ENCODE results near the gene BTBD7.

Gene BTBD7

GRCh38 chr14:93330609-93331000 lies 2.2 kb downstream of the BTBD7 start:
- DNase-seq (ENCODE audit: low spot score), result no peak

GRCh38 chr14:93329965-93330608 lies 2.7 kb downstream of the BTBD7 start:
- no peak for DNase-seq (ENCODE audit: low spot score)

GRCh38 chr14:93328546-93328945 lies 4.3 kb downstream of the BTBD7 start:
- no peak for DNase-seq (ENCODE audit: low spot score)

- DNase-seq (ENCODE audit: low spot score), result no peak
Observed at GRCh38 chr14:93326196-93326595, 6.6 kb downstream of the BTBD7 start.

DNA sequence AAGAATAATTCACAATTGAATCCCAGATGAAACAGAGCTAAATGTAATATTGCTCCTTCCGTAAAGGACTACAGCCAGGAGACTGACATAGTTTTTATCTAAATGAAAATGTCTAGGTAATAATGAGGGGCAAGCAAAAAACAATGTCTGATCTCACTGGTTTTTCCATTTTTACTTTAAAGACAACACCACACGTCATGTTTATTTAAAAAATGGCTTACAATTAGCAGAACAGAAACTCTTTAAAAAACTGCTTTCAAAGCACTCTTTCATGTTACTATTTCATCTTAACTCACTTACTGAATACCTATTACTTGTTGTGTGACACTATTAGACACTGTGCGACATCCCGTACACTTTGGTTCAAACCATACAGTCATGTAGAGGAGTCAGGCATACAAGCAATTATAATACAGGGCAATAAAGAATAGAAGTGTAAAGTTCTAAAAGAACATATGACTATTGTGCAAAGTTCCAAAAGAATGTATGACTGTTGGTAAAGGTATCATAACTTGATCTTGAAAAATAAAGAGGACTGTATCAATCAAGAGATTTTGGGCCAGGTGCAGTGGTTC lies 9.1 kb downstream of the BTBD7 start:
- no peak for DNase-seq (ENCODE audit: low spot score)

GRCh38 chr14:93322929-93323599 lies 9.8 kb downstream of the BTBD7 start:
- DNase-seq (ENCODE audit: low spot score), result no peak

GRCh38 chr14:93320489-93320888 lies 12.3 kb downstream of the BTBD7 start:
- DNase-seq (ENCODE audit: low spot score), result no peak

DNA sequence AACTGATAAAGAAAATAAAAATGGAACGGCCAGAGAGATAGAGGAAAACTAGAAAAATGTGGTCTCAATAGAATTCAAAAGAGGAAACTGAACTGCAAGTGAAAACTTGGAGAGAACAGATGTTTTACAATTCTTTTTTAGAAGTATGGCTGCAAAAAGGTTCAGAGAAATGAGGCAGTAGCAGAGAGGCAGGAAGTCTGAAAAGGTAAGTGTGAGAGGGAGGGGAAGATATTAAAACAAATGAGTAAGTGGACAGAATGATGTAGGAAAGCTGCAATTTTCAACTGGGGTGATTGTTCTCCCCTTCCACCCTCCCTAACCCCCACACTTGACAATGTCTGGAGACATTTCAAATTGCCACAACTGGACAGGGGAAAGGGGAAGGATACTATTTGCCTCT lies 12.9 kb downstream of the BTBD7 start:
- no peak for DNase-seq (ENCODE audit: low spot score)

- no peak for DNase-seq (ENCODE audit: low spot score)
Observed at GRCh38 chr14:93319494-93319893, 13.3 kb downstream of the BTBD7 start.

- DNase-seq (ENCODE audit: low spot score), result no peak
Observed at GRCh38 chr14:93318927-93319326, 13.9 kb downstream of the BTBD7 start.

GRCh38 chr14:93317875-93318807 lies 14.7 kb downstream of the BTBD7 start:
- no peak for DNase-seq (ENCODE audit: low spot score)

DNA sequence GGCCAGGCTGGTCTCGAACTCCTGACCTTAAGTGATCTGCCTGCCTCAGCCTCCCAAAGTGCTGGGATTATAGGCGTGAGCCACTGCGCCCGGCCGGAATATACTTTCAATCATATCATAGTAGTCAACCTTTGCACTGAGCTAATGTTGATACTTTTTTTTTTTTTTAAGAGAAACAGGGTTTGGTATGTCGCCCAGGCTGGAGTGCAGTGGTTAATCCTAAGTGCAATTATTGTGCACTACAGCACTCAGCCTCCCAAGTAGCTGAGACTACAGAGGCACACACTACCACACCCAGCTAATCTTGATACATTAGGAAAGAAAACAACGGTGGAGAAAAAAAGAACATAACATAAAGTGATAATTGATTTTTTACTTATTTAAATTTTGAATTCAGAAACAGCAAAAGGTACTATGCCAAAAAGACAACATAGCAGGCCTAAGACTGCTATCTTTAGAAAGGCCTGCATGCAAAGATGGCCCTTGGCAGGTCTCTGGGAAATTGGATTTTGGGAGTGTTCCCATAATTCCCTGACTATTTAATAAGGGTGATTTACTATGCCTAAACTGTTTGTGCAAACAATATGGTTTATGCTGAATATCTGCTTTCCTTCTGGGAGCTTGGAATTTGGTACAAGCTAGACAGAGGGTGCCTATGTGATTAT lies 15.5 kb downstream of the BTBD7 start:
- no peak for DNase-seq (ENCODE audit: low spot score)

DNA sequence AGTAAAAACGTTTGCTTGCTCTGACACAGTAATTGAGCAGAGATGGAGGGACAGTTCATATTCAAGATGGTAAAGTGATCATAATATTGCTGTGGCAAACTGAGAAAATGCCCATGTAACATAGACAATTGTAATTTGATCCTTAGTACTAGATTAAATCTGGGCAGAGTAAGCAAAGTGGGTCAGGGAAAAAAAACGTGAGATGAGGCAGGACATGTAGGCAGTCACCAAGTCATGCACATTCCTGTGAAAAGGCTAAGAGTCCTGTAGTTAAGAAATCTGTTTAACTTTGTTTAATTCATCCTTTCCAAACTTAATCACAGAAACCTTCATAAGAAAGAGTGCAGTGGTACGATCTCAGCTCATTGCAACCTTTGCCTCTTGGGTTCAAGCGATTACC lies 16.1 kb downstream of the BTBD7 start:
- no peak for DNase-seq (ENCODE audit: low spot score)

DNA sequence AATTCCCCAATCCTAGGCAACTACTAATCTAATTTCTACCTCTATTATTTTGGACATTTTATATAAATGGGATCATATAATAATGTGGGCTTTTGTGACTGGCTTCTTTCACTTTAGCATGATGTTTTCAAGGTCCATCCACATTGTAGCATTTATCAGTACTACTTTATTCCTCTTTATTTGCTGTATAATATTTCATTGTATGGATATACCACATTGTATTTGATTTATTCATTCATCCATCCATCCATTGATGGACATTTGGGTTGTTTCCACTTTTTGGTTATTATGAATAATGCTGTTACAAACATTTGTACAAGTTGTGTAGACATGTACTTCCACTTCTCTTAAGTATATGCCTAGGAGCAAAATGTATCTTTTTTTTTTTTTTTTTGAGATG lies 17.3 kb downstream of the BTBD7 start:
- DNase-seq (ENCODE audit: low spot score), result no peak

DNA sequence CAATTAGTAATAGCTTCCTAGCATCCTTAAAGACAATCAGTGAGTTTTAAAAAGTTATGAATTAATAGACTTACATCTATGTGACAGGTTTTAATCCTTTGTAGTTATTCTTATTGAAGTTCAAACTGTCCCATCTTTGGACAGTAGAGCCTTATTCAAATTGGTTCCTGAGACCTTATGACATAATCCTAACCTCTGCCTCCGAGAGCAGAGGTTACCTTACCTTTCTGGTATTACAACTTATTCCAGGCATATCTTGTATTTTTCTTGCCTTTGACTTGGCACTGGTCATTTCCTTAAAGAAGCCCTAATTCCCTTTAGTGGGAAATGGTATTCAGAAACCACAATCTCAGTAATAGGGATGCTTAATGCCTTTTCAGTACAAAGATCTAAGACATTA lies 21.8 kb downstream of the BTBD7 start:
- no peak for DNase-seq (ENCODE audit: low spot score)

DNA sequence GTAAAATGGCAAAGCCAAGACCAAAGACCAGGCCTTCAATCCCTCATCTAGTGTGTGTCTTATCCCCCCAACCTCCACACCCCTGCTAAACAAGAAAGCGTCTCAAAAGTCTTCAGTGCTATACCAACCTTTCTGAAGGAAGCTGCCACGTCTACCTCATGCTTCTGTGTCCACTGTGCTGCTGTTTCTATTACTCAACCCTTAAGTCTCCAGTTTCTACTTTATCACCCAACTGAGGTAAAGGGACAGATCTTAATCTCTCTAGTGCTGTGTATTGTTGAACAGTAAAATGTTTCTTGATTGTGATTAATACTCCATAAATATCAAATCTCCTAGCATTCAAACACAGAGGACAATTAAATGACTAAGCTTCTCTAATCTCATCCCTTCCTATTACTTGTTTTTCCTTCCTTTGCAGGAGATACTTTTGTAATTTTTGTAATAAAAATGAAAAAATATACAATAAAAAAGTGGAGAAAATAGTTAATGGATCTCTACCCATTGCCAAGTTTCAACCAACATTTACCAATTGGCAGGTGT lies 23.3 kb downstream of the BTBD7 start:
- DNase-seq (ENCODE audit: low spot score), result no peak

DNA sequence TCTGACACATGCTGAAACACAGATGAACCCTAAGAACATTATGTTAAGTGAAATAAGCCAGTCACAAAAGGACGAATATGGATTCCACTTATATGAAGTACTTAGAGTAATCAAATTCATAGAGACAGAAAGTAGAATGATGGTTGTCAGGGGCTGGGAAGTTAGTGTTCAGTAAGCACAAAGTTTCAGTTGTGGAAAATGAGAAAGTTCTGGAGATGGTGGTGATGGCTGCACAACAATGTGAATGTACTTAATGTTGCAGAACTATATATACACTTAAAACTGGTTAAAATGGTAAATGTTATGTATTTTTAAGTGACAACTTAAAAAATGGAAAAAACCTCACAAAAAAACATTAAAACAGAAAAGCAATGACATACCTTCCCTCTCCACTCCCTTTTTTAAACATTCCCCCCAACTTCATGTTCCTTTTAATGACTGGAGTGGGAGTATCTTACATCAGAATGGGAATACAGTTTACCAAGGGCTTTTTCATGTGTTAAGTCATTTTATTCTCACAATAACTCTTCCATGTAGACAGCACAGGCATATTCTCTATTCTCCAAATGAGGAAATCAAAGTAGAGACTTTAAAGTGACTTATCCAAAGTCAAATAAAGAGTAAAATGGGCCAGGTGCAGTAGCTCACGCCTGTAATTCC lies 24.0 kb downstream of the BTBD7 start:
- DNase-seq (ENCODE audit: low spot score), result no peak

GRCh38 chr14:93306812-93307211 lies 26.0 kb downstream of the BTBD7 start:
- DNase-seq (ENCODE audit: low spot score), result no peak

- no peak for DNase-seq (ENCODE audit: low spot score)
Observed at GRCh38 chr14:93305725-93306418, 27.0 kb downstream of the BTBD7 start.

- DNase-seq (ENCODE audit: low spot score), result no peak
Observed at GRCh38 chr14:93304771-93305170, 28.1 kb downstream of the BTBD7 start.

DNA sequence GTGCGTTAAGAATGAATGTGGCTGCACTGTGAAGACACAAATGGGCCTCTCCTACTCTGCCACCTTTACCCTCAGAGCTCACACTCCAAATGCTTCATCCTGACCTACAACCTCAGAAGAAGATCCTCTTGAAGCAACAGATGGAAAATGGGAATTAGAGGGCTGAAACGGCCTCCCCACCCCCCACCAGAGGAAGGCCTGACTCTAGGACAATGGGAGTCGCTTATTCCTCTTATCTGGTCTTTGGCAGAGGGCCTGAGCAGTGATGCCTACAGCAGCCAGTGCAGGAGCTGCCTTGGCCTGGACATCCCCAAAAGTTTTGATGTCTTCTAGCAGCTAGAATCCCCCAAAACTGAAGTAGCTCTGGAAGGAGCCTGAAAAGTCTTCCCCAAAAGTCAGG lies 29.2 kb downstream of the BTBD7 start:
- DNase-seq (ENCODE audit: low spot score), result no peak

All from cerebellar cortex (tissue), 1 donor.